Measurements from ENCODE around the gene PTPRM. TPM values are rescaled to one million over a fixed set of nuclear protein-coding genes. Genes with fewer than 3 reads are reported as not detected.

PTPRM gene
- total RNA-seq, 1 experiment from 2014 or later: 14.5 TPM

- TF ChIP-seq ATF3 (IDR thresholded peaks at IDR 0.05) (no peak), ZFX (IDR thresholded peaks at IDR 0.05) (no peak), POLR2AphosphoS5 (IDR thresholded peaks at IDR 0.05; ENCODE audit: low read depth, low read length) (no peak), ZBTB33 (IDR thresholded peaks at IDR 0.05; ENCODE audit: extremely low read depth, insufficient replicate concordance, low read length) (no peak), FOSL1 (IDR thresholded peaks at IDR 0.05; ENCODE audit: low read depth) (no peak), YY1 (IDR thresholded peaks at IDR 0.05; ENCODE audit: extremely low read depth, insufficient replicate concordance, low read depth, low read length) (no peak)
Observed at GRCh38 chr18:7668392-7668791, 101.3 kb downstream of the PTPRM start (continued).

GRCh38 chr18:7669361-7669760 lies 102.2 kb downstream of the PTPRM start:
- H3K4me3 ChIP-seq (replicated peaks in 1 of 2; ENCODE audit: low read depth in 1 of 2, low read length in 2 of 2): no peak overlapping the region
- no peaks in the 10 kb centered on the region for H3K79me2 ChIP-seq (ENCODE audit: insufficient read depth, low read length)
- no peaks in the 10 kb centered on the region for H3K36me3 ChIP-seq (ENCODE audit: control insufficient read depth in 1 of 2, insufficient read depth in 2 of 2, low read length in 2 of 2)
- no peak for DNase-seq (ENCODE audit: low read depth, low spot score)
- ChIA-PET CTCF (no interaction called here), POLR2A (no interaction called here), RAD21 (ENCODE audit: low non-redundant PET in 1 of 2, low total read pairs in 2 of 2, uncharacterized antibody in 2 of 2, unreplicated experiment in 2 of 2) (no interaction called here)
- H3K9me2 ChIP-seq (ENCODE audit: insufficient read depth): no peaks in the 10 kb centered on the region
- H3K9ac ChIP-seq (ENCODE audit: low read length): no peak overlapping the region
- no peak overlapping the region for H3K27ac ChIP-seq (ENCODE audit: low read depth, low read length)
- H3K27me3 ChIP-seq (ENCODE audit: insufficient read depth, low read length): peaks cover 23% of the 10 kb centered on the region; the same call in 1 of the 2 replicates
- H3K4me2 ChIP-seq (ENCODE audit: low read length): no peak overlapping the region
- H2AFZ ChIP-seq (ENCODE audit: low read depth, low read length, poor library complexity, severe bottlenecking): no peak overlapping the region
- TF ChIP-seq ZFX (IDR thresholded peaks at IDR 0.05) (no peak), ELF1 (IDR thresholded peaks at IDR 0.05; ENCODE audit: borderline replicate concordance, low read depth) (no peak), POLR2A (IDR thresholded peaks at IDR 0.05; ENCODE audit: borderline replicate concordance, extremely low read depth, insufficient read depth, insufficient read length) (no peak), JUND (IDR thresholded peaks at IDR 0.05) (no peak), YY1 (IDR thresholded peaks at IDR 0.05; ENCODE audit: extremely low read depth, insufficient replicate concordance, low read depth, low read length) (no peak), MAX (IDR thresholded peaks at IDR 0.05) (no peak), FOSL1 (IDR thresholded peaks at IDR 0.05; ENCODE audit: low read depth) (no peak), CTCF (IDR thresholded peaks at IDR 0.05 in 2 of 3, conservative IDR thresholded peaks at IDR 0.05 in 1 of 3; ENCODE audit: borderline replicate concordance in 1 of 3, insufficient read depth in 1 of 3, low read depth in 2 of 3, low read length in 2 of 3) (no peak), ATF3 (IDR thresholded peaks at IDR 0.05) (no peak)
- no peak for ATAC-seq
- no peaks in the 10 kb centered on the region for H4K20me1 ChIP-seq (ENCODE audit: insufficient read depth)
- BruUV-seq (replicated peaks): no TSS peak
- H3K4me1 ChIP-seq (ENCODE audit: control insufficient read depth in 1 of 2, insufficient read depth in 2 of 2, low read length in 2 of 2): no peaks in the 10 kb centered on the region
- intact Hi-C loops (cut with micrococcal nuclease): loop anchor here (5.0 kb wide), 1 partner anchor 52 kb away; no protein-coding TSS in a partner anchor
- no peaks in the 10 kb centered on the region for H3K9me3 ChIP-seq (ENCODE audit: control insufficient read depth in 1 of 2, insufficient read depth in 1 of 2, low read depth in 1 of 2, low read length in 2 of 2)

All from HCT116 (cell line).